ENCODE results near the gene PRDX6. TPM values are rescaled to one million over a fixed set of nuclear protein-coding genes. Genes with fewer than 3 reads are reported as not detected.

PRDX6 gene
- total and polyA plus RNA-seq, 8 donors = 236 to 279 (median 258) TPM

DNA sequence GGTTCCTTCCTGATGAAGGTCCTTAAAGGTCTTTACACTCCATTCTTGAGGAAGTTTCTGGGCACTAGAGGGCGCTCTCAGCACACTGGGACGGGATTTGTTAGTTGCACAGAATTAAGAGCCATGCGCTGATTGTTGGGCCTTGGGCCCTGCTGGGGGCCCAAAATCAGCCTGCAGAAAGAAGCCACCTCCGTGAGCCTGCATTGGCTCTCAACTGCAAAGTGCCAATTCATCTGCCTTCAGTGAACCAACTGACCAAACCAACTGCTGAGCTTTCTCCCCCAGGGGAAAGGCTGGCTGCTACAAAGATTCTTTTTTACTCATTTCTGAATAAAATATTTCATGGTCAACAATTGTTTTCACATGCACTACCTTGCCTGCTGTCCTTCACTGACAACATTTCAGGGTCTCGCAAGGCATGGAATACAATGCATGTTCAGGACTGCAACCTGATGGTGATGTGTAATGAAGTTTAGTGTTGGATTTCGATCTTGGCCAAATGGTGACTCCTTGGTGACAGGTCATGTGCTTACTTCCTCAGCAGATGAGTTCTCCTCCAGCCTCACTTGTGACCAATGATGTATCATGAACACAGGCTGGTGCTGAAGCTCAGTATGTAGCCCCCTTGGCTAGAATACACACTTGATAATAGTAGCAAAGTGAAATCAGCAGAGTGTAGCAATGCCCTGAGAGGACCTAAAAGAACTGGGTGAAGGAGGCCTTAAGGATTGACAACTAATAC, 45.7 kb upstream of the PRDX6 start:
- ATAC-seq (peak; percentile 84), DNase-seq (peak; percentile 78 to 91 (median 83))
- TF ChIP-seq, protein P1, sequence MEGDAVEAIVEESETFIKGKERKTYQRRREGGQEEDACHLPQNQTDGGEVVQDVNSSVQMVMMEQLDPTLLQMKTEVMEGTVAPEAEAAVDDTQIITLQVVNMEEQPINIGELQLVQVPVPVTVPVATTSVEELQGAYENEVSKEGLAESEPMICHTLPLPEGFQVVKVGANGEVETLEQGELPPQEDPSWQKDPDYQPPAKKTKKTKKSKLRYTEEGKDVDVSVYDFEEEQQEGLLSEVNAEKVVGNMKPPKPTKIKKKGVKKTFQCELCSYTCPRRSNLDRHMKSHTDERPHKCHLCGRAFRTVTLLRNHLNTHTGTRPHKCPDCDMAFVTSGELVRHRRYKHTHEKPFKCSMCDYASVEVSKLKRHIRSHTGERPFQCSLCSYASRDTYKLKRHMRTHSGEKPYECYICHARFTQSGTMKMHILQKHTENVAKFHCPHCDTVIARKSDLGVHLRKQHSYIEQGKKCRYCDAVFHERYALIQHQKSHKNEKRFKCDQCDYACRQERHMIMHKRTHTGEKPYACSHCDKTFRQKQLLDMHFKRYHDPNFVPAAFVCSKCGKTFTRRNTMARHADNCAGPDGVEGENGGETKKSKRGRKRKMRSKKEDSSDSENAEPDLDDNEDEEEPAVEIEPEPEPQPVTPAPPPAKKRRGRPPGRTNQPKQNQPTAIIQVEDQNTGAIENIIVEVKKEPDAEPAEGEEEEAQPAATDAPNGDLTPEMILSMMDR (IDR thresholded peaks at IDR 0.05) = peak; percentile 80 to 83
- Histone ChIP-seq H3K4me3 (no peak overlapping the region), H3K4me1 (peaks cover 22 to 26% of the 10 kb centered on the region in 2 donors), H3K9me3 (no peaks in the 10 kb centered on the region), H3K27ac (no peak overlapping the region), H3K27me3 (no peaks in the 10 kb centered on the region), H3K36me3 (no peaks in the 10 kb centered on the region)
- intact Hi-C loops (cut with DNase I) = no loop called here

DNA sequence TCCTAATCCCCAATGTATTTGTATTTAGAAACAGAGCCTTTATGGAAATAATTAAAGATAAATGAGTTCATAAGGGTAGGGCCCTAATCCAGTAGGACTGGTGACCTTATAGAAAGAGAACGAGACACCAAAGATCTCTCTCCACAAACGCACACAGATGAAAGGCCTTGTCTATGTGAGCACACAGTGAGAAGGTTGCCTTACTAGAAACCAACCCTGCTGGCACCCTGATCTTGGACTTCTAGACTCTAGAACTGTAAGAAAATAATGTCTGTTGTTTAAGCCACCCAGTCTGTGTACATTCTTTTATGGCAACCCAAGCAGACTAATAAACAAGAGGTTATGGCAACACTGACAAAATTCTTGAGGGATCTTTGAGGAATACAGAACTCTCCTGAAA, 44.8 kb upstream of the PRDX6 start:
- ATAC-seq = no peak
- Histone ChIP-seq H3K27ac (no peak overlapping the region), H3K4me3 (no peak overlapping the region), H3K27me3 (no peaks in the 10 kb centered on the region), H3K4me1 (peaks cover 22 to 26% of the 10 kb centered on the region in 2 donors), H3K36me3 (no peaks in the 10 kb centered on the region), H3K9me3 (no peaks in the 10 kb centered on the region)
- TF ChIP-seq, protein P1 (IDR thresholded peaks at IDR 0.05) = no peak
- intact Hi-C loops (cut with DNase I) = no loop called here
- DNase-seq = no peak

DNA sequence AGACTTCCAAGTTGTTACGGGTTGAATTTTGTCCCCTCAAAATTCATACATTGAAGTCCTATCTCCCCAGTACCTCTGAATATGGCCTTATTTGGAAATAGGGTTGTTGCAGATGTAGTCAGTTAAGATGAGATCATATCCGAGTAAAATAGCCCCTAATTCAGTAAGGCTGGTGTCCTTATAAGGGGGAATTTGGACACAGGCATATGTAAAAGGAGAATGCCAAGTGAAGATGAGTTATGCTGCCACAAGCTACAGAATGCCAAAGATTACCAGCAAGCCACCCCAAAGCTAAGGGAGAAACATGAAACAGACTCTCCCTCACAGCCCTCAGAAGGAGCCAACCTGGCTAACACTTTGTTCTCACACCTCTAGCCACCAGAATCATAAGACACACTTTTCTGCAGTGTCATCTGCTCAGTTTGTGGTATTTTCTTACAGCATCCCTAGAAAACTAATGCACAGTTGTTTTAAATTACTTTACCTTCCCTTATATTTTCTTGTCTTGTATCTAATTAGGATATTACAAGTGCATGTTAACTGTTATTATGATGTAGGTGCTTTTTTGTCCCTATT, 43.3 kb upstream of the PRDX6 start:
- intact Hi-C loops (cut with DNase I) = no loop called here
- H3K27ac ChIP-seq = no peak overlapping the region
- TF ChIP-seq, protein P1 (IDR thresholded peaks at IDR 0.05) = no peak
- no peak overlapping the region for H3K4me3 ChIP-seq
- ATAC-seq = no peak
- peaks cover 22 to 26% of the 10 kb centered on the region in 2 donors for H3K4me1 ChIP-seq
- H3K9me3 ChIP-seq = no peaks in the 10 kb centered on the region
- DNase-seq = no peak
- H3K36me3 ChIP-seq = no peaks in the 10 kb centered on the region
- H3K27me3 ChIP-seq = no peaks in the 10 kb centered on the region

DNA sequence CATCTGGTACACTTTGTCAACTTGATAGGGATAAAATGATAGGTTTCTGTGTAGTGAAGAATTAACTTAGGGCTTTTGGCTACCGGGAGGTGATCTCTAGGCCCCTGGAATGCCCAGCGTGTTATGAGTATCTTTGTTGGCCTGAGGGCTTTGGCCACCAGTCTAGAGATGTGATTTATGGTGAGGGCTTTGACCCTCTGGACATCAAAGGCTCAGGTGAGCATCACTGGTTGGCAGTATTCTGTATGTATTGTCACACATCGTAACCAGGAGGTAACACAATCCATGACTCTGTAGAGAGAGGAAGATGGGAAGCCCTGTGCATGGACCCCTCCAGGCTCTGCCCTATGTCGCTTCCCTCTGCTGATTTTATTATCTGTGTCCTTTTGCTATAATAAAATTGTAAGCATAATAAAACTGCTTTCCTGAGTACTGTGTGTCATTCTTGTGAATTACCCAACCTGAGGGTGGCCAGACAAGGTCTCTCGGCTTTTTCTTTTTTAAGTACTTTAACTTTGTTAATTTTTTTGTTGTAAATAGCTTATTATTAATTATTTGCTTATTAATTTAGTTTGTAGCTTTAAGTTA, 40.2 kb upstream of the PRDX6 start:
- DNase-seq (no peak), ATAC-seq (no peak)
- Histone ChIP-seq H3K9me3 (no peaks in the 10 kb centered on the region), H3K27me3 (no peaks in the 10 kb centered on the region), H3K4me1 (no peaks in the 10 kb centered on the region), H3K36me3 (no peaks in the 10 kb centered on the region), H3K27ac (no peak overlapping the region), H3K4me3 (no peak overlapping the region)
- intact Hi-C loops (cut with DNase I) = no loop called here
- TF ChIP-seq, protein P1 (IDR thresholded peaks at IDR 0.05) = no peak

DNA sequence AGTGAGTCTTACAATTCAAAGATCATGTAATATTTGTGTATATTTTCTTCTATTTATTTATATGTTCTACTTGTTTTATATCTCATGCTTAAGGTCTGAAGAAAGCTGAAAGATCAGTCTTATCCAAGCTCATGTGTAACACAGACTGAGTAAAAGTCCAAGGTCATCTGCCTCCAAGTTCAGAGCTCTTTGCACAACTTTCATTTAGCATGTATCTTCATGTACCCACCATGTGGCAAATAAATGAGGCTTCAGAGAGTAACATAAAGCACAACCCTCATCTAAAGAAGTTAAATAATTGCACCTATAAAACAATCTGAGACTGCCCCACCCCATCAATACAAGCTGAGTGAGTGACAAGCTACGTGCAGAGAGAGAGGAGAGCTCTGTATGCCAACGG, 38.5 kb upstream of the PRDX6 start:
- intact Hi-C loops (cut with DNase I) = no loop called here
- TF ChIP-seq, protein P1 (IDR thresholded peaks at IDR 0.05) = no peak
- Histone ChIP-seq H3K27me3 (no peaks in the 10 kb centered on the region), H3K36me3 (no peaks in the 10 kb centered on the region), H3K4me3 (no peak overlapping the region), H3K4me1 (no peaks in the 10 kb centered on the region), H3K9me3 (no peaks in the 10 kb centered on the region), H3K27ac (no peak overlapping the region)
- DNase-seq (no peak), ATAC-seq (no peak)

All from left lung (tissue), 10 donors.